GM12873 (cell line): ENCODE results near the gene CLTCL1.

Source experiments
- CTCF ChIP-seq: IDR thresholded peaks from 2 replicates; pipeline ENCODE4 v1.5.1; 2012; ENCODE audit warnings: low read depth, mild to moderate bottlenecking, moderate library complexity, low read length, control low read depth; ENCODE audit not compliant: insufficient read depth; ENCODE audit errors: missing control alignments

The CLTCL1 gene

GRCh38 chr22:19225560-19225959 lies 66.0 kb downstream of the CLTCL1 start:
- no peak for TF ChIP-seq CTCF

- no peak for TF ChIP-seq CTCF
These were observed 66.5 kb downstream of the CLTCL1 start for GRCh38 chr22:19224985-19225384.

- TF ChIP-seq CTCF, result no peak
These were observed 67.0 kb downstream of the CLTCL1 start for GRCh38 chr22:19224557-19224956.

- no peak for TF ChIP-seq CTCF
These were observed 67.9 kb downstream of the CLTCL1 start for GRCh38 chr22:19223617-19224016.

- no peak for TF ChIP-seq CTCF
These were observed 68.4 kb downstream of the CLTCL1 start for GRCh38 chr22:19223110-19223509.

- TF ChIP-seq CTCF, result no peak
These were observed 69.1 kb downstream of the CLTCL1 start for GRCh38 chr22:19222242-19223005.

GRCh38 chr22:19220867-19221266 lies 70.7 kb downstream of the CLTCL1 start:
- no peak for TF ChIP-seq CTCF
